Ascending aorta (tissue), 2 donors: ENCODE measurements around the gene EQTN. TPM values are rescaled to one million over a fixed set of nuclear protein-coding genes. Genes with fewer than 3 reads are reported as not detected.

ENCODE experiments used
- DNase-seq, 2 donors: peaks; one replicate each; pipeline ENCODE4 v3.0.0-alpha.2; 2019; ENCODE audit warnings: low spot score in 2 of 2
- H3K27ac ChIP-seq, 2 donors: fragments of 200-600 bp; sonication (generic); one replicate each; pipeline ENCODE4 v1.5.1; 2016 to 2017; ENCODE audit warnings: mild to moderate bottlenecking in 1 of 2
- H3K27me3 ChIP-seq: fragments of 200-600 bp; sonication (generic); one replicate; pipeline ENCODE4 v1.5.1; 2017
- H3K36me3 ChIP-seq, 2 donors: fragments of 200-600 bp; sonication (generic); one replicate each; pipeline ENCODE4 v1.5.1; 2016
- H3K4me1 ChIP-seq, 2 donors: fragments of 200-600 bp; sonication (generic); one replicate each; pipeline ENCODE4 v1.5.1; 2016 to 2017; ENCODE audit warnings: mild to moderate bottlenecking in 1 of 2
- H3K4me3 ChIP-seq, 2 donors: fragments of 200-600 bp; sonication (generic); one replicate each; pipeline ENCODE4 v1.5.1; 2016 to 2017; ENCODE audit warnings: mild to moderate bottlenecking in 1 of 2
- H3K9me3 ChIP-seq, 2 donors: fragments of 200-600 bp; sonication (generic); one replicate each; pipeline ENCODE4 v1.5.1; 2016
- CTCF ChIP-seq, 3 experiments: fragments of 200-600 bp in 2 of 3; fragments of 450-650 bp in 1 of 3; sonication (generic) in 2 of 3; IDR thresholded peaks; one replicate each; pipeline ENCODE4 v1.5.1; 2016 to 2019; ENCODE audit warnings: antibody characterized with exemption in 3 of 3, mild to moderate bottlenecking in 1 of 3, moderate library complexity in 1 of 3
- intact Hi-C: fragments of 100-400 bp; cut with DNase I; formaldehyde crosslinking; loops from one replicate; pipeline ENCODE4 v1.15.1; 2023
- total RNA-seq: library from RNA; depleted of rRNA; stranded (reverse); fragments of >200 nt; gene quantifications from one replicate; pipeline ENCODE4 v1.1.0, GENCODE V29; 2016

The EQTN gene
- total RNA-seq, 1 donor from 2014 or later, result not detected

DNA sequence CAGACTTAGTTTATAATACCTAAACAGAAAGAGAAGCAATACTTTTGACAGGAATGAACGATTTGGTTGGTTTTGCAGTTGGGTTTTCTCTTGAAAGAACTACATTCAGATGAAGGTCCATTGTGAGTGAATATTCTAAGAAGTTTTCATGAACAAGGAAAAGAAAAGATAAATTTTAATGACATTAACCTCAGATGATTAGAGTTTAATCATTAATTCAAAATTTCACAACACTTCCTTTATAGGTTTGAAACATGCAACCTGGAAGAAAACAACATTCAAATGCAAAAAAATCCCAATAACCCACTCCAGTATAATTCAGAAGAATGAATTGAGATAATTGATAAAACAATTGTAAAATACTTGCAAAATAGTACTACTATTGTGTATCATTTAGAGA is 23.8 kb downstream of the EQTN start:
- Histone ChIP-seq H3K4me1 (no peaks in the 10 kb centered on the region), H3K36me3 (no peaks in the 10 kb centered on the region), H3K27me3 (no peaks in the 10 kb centered on the region), H3K27ac (no peak overlapping the region), H3K9me3 (no peaks in the 10 kb centered on the region), H3K4me3 (no peak overlapping the region)
- intact Hi-C loops, result no loop called here
- DNase-seq, result no peak
- TF ChIP-seq CTCF (IDR thresholded peaks at IDR 0.05), result no peak

DNA sequence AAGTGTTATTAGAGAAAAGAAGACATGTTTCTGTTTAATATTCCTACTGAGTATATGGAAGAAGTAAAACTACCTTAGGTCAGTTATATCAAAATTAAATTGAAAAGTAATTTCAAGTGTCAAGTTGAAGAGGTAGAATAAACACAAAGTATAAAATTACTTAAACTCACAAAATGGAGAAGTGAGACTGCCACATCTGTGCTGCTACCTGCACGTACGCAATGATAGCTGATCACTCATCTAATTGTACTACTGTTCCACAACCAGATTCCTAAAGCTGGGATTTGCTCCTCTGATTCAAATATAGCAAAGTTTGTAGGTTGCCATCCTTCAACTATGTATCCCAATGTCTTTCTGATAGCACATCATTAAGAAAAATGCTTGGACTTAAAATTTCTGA is 24.8 kb downstream of the EQTN start:
- no peak for TF ChIP-seq CTCF (IDR thresholded peaks at IDR 0.05)
- intact Hi-C loops, result no loop called here
- H3K27me3 ChIP-seq, result no peaks in the 10 kb centered on the region
- no peak overlapping the region for H3K27ac ChIP-seq
- no peak overlapping the region for H3K4me3 ChIP-seq
- no peaks in the 10 kb centered on the region for H3K36me3 ChIP-seq
- H3K4me1 ChIP-seq, result no peaks in the 10 kb centered on the region
- no peaks in the 10 kb centered on the region for H3K9me3 ChIP-seq
- DNase-seq, result no peak

DNA sequence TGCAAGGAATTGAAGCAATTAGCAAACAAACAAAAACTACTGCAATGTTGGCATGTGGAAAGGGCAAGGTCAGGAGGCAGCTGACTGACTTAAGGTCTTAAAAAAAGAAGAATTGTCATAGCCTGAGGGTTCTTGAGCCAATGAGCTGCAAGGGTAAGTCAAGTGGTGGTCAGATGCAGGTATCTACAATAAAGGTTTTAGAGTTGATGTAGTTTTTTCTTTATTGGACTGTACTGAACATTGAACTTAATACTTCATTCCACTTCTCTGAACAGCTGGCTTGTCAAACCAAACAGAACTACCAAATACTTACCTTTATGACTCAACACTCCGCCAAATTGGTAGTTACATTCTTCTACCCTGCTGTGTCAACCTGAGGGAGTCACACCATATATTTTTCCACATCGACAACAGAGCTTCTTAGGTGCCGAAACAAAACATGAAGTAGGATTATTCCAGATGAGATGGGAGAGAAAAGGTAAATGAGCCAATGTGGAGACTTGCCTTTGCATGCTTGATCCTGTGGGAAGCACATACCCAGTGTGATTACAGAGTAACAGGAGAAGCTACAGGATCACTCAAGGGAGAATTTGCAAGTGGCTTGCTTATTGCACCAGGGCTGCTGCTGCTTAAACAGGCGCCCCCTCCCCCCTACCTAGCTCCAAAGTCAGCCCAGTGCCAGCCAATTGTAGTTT is 35.3 kb downstream of the EQTN start:
- Histone ChIP-seq H3K27me3 (no peaks in the 10 kb centered on the region), H3K36me3 (no peaks in the 10 kb centered on the region), H3K4me3 (no peak overlapping the region), H3K27ac (no peak overlapping the region), H3K4me1 (no peaks in the 10 kb centered on the region), H3K9me3 (no peaks in the 10 kb centered on the region)
- DNase-seq, result no peak
- intact Hi-C loops, result no loop called here
- TF ChIP-seq CTCF (IDR thresholded peaks at IDR 0.05), result no peak

GRCh38 chr9:27260789-27261516 is 36.0 kb downstream of the EQTN start:
- TF ChIP-seq CTCF (IDR thresholded peaks at IDR 0.05), result no peak
- no peaks in the 10 kb centered on the region for H3K9me3 ChIP-seq
- no peaks in the 10 kb centered on the region for H3K4me1 ChIP-seq
- H3K27ac ChIP-seq, result no peak overlapping the region
- no peaks in the 10 kb centered on the region for H3K36me3 ChIP-seq
- DNase-seq, result no peak
- intact Hi-C loops, result no loop called here
- no peak overlapping the region for H3K4me3 ChIP-seq
- H3K27me3 ChIP-seq, result no peaks in the 10 kb centered on the region

DNA sequence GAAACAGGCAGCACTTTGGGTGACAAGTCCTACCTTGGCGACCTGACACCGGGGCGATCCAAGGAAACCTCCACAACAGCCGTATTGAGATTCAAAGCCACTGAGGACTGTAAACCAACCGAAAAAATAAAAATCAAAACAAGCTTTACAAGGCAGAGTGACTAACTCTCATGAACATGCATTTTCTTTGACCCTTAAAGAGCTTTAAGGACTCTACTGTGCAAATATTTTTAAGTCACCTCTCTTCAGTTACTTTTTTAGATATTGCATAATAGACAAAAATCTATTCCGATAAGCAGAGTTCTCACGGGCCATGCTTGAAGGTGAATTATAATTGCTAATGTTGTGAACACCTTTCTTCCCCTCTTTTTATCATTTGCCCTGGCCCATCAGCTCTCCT is 38.3 kb downstream of the EQTN start:
- H3K4me3 ChIP-seq, result no peak overlapping the region
- no peak for DNase-seq
- TF ChIP-seq CTCF (IDR thresholded peaks at IDR 0.05), result no peak
- no peaks in the 10 kb centered on the region for H3K4me1 ChIP-seq
- no peaks in the 10 kb centered on the region for H3K27me3 ChIP-seq
- no peaks in the 10 kb centered on the region for H3K36me3 ChIP-seq
- H3K27ac ChIP-seq, result no peak overlapping the region
- intact Hi-C loops, result no loop called here
- H3K9me3 ChIP-seq, result no peaks in the 10 kb centered on the region
